ENCODE data around the gene TPO.

DNA sequence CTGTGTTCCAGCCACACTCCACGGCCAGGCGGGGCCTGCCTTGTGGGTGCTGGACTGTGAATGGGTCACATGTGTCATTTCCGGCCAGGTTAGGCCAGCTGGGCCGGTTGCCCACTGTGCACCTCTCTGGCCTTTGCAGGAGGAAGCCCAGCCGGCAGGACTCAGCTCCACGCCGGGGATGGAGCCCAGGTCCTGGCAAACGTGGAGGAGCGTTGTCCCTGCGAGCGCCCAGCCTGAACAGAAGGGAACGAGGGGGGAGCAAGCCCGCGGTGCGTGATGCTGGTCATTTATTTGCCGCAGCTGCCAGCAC, 178.2 kb downstream of the TPO start:
- TF ChIP-seq, protein P1, sequence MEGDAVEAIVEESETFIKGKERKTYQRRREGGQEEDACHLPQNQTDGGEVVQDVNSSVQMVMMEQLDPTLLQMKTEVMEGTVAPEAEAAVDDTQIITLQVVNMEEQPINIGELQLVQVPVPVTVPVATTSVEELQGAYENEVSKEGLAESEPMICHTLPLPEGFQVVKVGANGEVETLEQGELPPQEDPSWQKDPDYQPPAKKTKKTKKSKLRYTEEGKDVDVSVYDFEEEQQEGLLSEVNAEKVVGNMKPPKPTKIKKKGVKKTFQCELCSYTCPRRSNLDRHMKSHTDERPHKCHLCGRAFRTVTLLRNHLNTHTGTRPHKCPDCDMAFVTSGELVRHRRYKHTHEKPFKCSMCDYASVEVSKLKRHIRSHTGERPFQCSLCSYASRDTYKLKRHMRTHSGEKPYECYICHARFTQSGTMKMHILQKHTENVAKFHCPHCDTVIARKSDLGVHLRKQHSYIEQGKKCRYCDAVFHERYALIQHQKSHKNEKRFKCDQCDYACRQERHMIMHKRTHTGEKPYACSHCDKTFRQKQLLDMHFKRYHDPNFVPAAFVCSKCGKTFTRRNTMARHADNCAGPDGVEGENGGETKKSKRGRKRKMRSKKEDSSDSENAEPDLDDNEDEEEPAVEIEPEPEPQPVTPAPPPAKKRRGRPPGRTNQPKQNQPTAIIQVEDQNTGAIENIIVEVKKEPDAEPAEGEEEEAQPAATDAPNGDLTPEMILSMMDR (IDR thresholded peaks at IDR 0.05), result no peak
- TF ChIP-seq POLR2A (IDR thresholded peaks at IDR 0.05), result no peak

All from Peyer's patch (tissue), 4 donors.